ENCODE measurements around the gene TMEM269.

GRCh38 chr1:42801832-42802473 lies 17.2 kb downstream of the TMEM269 start:
- TF ChIP-seq POLR2A (IDR thresholded peaks at IDR 0.05) (no peak), CTCF (IDR thresholded peaks at IDR 0.05) (no peak), EP300 (IDR thresholded peaks at IDR 0.05) (no peak)
